Esophagus (tissue), 2 donors: ENCODE results near the gene C1QA. TPM values are rescaled to one million over a fixed set of nuclear protein-coding genes. Genes with fewer than 3 reads are reported as not detected.
"Not testable (repeated sequence)": the region's sequence is repeated elsewhere in the genome, so short reads cannot be mapped to it uniquely, and the experiment has no call there.

Experiments used
- H3K27ac ChIP-seq, 2 donors: one replicate each; pipeline ENCODE4 v1.5.1; 2013; ENCODE audit warnings: low read depth in 2 of 2, mild to moderate bottlenecking in 2 of 2, inconsistent platforms in 1 of 2, low read length in 1 of 2, moderate library complexity in 1 of 2
- H3K27me3 ChIP-seq, 2 donors: one replicate each; pipeline ENCODE4 v1.6.1; 2013; ENCODE audit warnings: low read length in 2 of 2, control low read depth in 1 of 2, mild to moderate bottlenecking in 1 of 2; ENCODE audit not compliant: insufficient read depth in 2 of 2, control insufficient read depth in 1 of 2
- H3K36me3 ChIP-seq, 2 donors: one replicate each; pipeline ENCODE4 v1.6.1; 2013; ENCODE audit warnings: low read length in 1 of 2; ENCODE audit not compliant: control insufficient read depth in 2 of 2, insufficient read depth in 2 of 2
- H3K4me1 ChIP-seq, 2 donors: one replicate each; pipeline ENCODE4 v1.6.1; 2013; ENCODE audit warnings: low read length in 1 of 2; ENCODE audit not compliant: control insufficient read depth in 2 of 2, insufficient read depth in 2 of 2
- H3K4me3 ChIP-seq, 2 donors: one replicate each; pipeline ENCODE4 v1.5.1; 2013; ENCODE audit warnings: low read length in 2 of 2, mild to moderate bottlenecking in 2 of 2, low read depth in 1 of 2, moderate library complexity in 1 of 2
- H3K9me3 ChIP-seq, 2 donors: one replicate each; pipeline ENCODE4 v1.6.1; 2013; ENCODE audit warnings: mild to moderate bottlenecking in 2 of 2, low read depth in 1 of 2, low read length in 1 of 2, moderate library complexity in 1 of 2; ENCODE audit not compliant: control insufficient read depth in 2 of 2, insufficient read depth in 1 of 2
- WGBS, 2 donors: extraction: QIAGEN DNeasy Blood & Tissue Kit; methylation state at CpG; one replicate each; pipeline ENCODE4 v1.1.7; 2013; 5-methylcytosine and 5-hydroxymethylcytosine counted together
- polyA plus RNA-seq, 2 donors: library from polyadenylated mRNA; stranded (reverse); fragments of 200-250 nt; gene quantifications; one replicate each; pipeline ENCODE4 v1.2.3, GENCODE V29; 2013
- donor health status: healthy with polysubstance abuse.
- donor health status: Bipolar disorder and iron deficiency.

The C1QA gene
- polyA plus RNA-seq, 2 donors: 14.6 to 25.9 TPM

DNA sequence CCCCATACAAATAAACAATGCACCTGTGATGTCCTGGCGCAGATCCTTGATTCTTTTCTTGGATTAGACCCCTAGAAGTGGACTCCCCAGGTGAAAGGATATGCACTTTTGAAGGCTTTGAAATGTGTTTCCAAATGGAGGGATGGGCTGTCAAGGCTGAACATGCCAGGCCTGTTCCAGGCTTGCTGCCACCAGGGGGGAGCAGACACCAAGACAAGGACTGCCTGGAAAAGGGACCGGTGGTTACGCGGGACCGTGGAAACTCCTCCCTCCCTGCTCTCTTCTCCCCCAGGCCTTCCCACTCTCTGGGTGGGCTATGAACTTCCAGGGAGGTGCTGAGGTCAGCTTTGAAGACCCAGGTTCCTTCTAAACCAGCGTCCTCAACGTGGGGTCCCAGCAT is 29.3 kb downstream of the C1QA start:
- H3K36me3 ChIP-seq: no peaks in the 10 kb centered on the region
- H3K27ac ChIP-seq: no peak overlapping the region
- no peaks in the 10 kb centered on the region for H3K4me1 ChIP-seq
- no peaks in the 10 kb centered on the region for H3K27me3 ChIP-seq
- WGBS, 2 donors: 39 to 41% methylated on average over 7 of the region's 7 CpGs
- H3K4me3 ChIP-seq: no peak overlapping the region
- no peaks in the 10 kb centered on the region for H3K9me3 ChIP-seq

DNA sequence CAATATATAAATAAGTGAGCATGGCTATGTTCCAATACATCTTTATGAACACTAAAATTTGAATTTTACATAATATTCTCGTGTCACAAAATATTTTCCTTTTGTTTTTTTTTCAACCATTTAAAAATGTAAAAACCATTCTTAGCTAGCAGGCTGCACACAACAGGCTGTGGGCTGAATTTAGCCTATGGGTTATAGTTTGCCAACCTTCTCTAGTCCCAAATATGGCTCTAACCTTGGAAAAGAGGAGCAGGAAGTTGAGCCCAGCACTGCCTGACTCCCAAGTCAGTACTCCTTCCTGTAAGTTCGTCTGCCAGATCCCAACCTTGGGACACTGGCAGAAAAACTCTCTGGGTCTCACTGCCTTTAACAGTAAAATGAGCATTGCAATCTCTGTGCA is 30.0 kb downstream of the C1QA start:
- Histone ChIP-seq H3K27ac (no peak overlapping the region), H3K9me3 (no peaks in the 10 kb centered on the region), H3K27me3 (no peaks in the 10 kb centered on the region), H3K4me3 (no peak overlapping the region), H3K36me3 (no peaks in the 10 kb centered on the region), H3K4me1 (no peaks in the 10 kb centered on the region)
- 47 to 72% methylated on average over 2 of the region's 2 CpGs for WGBS, 2 donors

DNA sequence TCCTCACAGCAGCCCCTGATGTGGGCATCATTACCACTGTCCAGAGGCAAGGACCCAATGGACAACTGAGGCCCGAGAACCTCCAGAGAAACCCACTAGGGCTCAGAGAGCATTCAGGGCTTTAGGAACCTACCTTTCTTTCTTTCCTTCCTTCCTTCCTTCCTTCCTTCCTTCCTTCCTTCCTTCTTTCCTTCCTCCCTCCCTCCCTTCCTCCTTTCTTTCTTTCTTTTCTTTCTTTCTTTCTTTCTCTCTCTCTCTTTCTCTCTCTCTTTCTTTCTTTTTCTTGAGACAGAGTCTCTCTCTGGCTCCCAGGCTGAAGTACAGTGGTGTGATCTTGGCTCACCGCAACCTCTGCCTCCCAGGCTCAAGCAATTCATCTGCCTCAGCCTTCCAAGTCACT is 32.4 kb downstream of the C1QA start:
- not testable (repeated sequence) for H3K9me3 ChIP-seq, H3K36me3 ChIP-seq, H3K27ac ChIP-seq, H3K4me1 ChIP-seq, H3K27me3 ChIP-seq, H3K4me3 ChIP-seq
- whole genome bisulfite sequencing, 2 donors: 88 to 94% methylated on average over 2 of the region's 2 CpGs

- Histone ChIP-seq H3K4me3 (no peak overlapping the region), H3K4me1 (no peaks in the 10 kb centered on the region), H3K36me3 (no peaks in the 10 kb centered on the region), H3K27ac (no peak overlapping the region), H3K9me3 (no peaks in the 10 kb centered on the region), H3K27me3 (no peaks in the 10 kb centered on the region)
- 34 to 45% methylated on average over 12 of the region's 12 CpGs for WGBS, 2 donors
Observed at GRCh38 chr1:22670352-22670975, 34.0 kb downstream of the C1QA start.

GRCh38 chr1:22671999-22672398 is 35.6 kb downstream of the C1QA start:
- Histone ChIP-seq H3K9me3 (no peaks in the 10 kb centered on the region), H3K27me3 (no peaks in the 10 kb centered on the region), H3K27ac (no peak overlapping the region), H3K4me1 (no peaks in the 10 kb centered on the region), H3K36me3 (no peaks in the 10 kb centered on the region), H3K4me3 (no peak overlapping the region)
- 84 to 90% methylated on average over 4 of the region's 4 CpGs for WGBS, 2 donors

GRCh38 chr1:22673486-22674409 is 37.3 kb downstream of the C1QA start:
- WGBS, 2 donors: 16% methylated on average over 17 of the region's 17 CpGs
- no peaks in the 10 kb centered on the region for H3K9me3 ChIP-seq
- H3K4me1 ChIP-seq: no peaks in the 10 kb centered on the region
- no peak overlapping the region for H3K27ac ChIP-seq
- no peaks in the 10 kb centered on the region for H3K27me3 ChIP-seq
- no peaks in the 10 kb centered on the region for H3K36me3 ChIP-seq
- H3K4me3 ChIP-seq: no peak overlapping the region

DNA sequence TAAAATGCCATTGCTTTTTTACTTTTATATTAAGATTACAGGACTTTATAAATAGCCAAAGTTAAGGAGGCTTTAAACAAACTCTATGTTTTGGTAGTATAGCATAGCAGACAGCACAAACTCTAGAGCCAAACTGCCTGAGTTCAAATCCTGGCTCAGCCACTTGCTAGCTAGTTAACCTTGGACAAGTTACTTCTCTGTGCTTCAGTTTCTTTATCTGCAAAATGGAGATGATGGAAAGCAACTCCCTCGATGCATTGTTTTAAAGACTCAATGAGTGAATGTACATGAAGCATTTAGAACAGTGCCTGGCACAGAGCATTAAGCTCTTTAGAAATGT is 38.0 kb downstream of the C1QA start:
- H3K27ac ChIP-seq: no peak overlapping the region
- 36 to 41% methylated on average over 1 of the region's 1 CpG for WGBS, 2 donors

DNA sequence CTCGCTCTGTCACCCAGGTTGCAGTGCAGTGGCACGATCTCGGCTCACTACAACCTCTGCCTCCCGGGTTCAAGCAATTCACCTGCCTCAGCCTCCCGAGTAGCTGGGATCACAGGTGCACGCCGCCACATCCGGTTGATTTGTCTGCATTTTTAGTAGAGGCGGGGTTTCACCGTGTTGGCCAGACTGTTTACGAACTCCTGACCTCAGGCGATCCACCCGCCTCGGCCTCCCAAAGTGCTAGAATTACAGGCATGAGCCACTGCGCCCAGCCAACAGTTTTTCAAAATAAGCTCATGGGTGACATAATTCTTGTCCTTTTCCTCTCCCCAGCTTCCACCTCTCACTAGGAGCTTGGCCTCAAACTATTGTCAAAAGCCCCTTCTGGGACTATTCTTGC is 39.7 kb downstream of the C1QA start:
- not testable (repeated sequence) for H3K9me3 ChIP-seq, H3K27me3 ChIP-seq, H3K36me3 ChIP-seq, H3K27ac ChIP-seq, H3K4me1 ChIP-seq, H3K4me3 ChIP-seq
- 88% methylated on average over 15 of the region's 15 CpGs for WGBS, 2 donors

More for the DNA sequence above, 38.0 kb downstream of the C1QA start:
- Histone ChIP-seq H3K9me3 (no peaks in the 10 kb centered on the region), H3K36me3 (no peaks in the 10 kb centered on the region), H3K4me1 (no peaks in the 10 kb centered on the region), H3K4me3 (no peak overlapping the region), H3K27me3 (no peaks in the 10 kb centered on the region)

DNA sequence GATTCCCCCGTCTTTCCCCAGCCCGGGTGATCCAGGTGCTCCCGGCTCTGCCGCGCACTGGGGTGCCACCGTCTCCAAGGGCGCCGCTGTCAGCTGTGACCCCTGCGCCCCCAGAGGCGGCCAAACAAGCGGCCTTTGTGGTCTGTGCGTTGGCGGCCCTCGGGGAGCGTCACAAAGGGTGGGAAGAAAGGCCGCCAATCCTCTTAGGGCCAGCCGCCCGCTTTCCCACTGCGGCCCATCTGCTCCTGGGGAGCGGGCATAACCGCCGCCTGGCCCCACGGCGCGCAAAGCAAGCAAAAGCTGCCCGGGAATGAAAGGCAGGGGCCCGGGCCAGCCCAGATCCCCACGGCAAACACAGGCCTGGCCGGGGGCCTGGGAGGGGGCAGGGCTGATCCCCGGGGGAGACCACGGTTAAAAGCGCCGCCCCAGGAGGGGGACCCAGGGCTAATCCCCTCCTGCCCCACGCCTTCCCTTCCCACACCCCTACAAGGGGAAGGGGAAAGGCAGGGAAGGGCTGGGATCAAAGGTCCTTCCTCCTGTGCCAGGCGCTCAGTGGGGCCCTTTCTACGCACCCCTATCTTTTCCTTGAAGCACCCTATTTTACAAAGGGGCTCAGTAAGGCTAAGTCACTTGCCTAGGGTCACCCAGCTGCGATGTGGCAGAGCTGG is 40.6 kb downstream of the C1QA start:
- H3K4me3 ChIP-seq: no peak overlapping the region
- H3K4me1 ChIP-seq: no peaks in the 10 kb centered on the region
- no peaks in the 10 kb centered on the region for H3K36me3 ChIP-seq
- no peak overlapping the region for H3K27ac ChIP-seq
- WGBS, 2 donors: 57 to 69% methylated on average over 32 to 37 of the region's 37 CpGs
- H3K9me3 ChIP-seq: no peaks in the 10 kb centered on the region
- H3K27me3 ChIP-seq: no peaks in the 10 kb centered on the region
